BE2C (cell line): ENCODE measurements around the gene YIPF6.
"Not testable (repeated sequence)": the region's sequence is repeated elsewhere in the genome, so short reads cannot be mapped to it uniquely, and the experiment has no call there.

ENCODE experiments used
- DNase-seq: peaks from one replicate; pipeline ENCODE4 v3.0.0-alpha.2; 2020
- H3K27me3 ChIP-seq: fragments of 250-450 bp; sonication (Bioruptor Pico); 2 replicates; pipeline ENCODE4 v1.5.1; 2020; ENCODE audit warnings: mild to moderate bottlenecking
- H3K36me3 ChIP-seq: fragments of 250-450 bp; sonication (Bioruptor Pico); 2 replicates; pipeline ENCODE4 v1.5.1; 2020; ENCODE audit warnings: mild to moderate bottlenecking
- H3K4me1 ChIP-seq: fragments of 250-450 bp; sonication (Bioruptor Pico); 2 replicates; pipeline ENCODE4 v1.5.1; 2020
- H3K4me3 ChIP-seq: 2 replicates; pipeline ENCODE4 v1.5.1; 2011; ENCODE audit warnings: low read depth, low read length
- H3K9me3 ChIP-seq: fragments of 250-450 bp; sonication (Bioruptor Pico); 2 replicates; pipeline ENCODE4 v1.5.1; 2020
- TF ChIP-seq, protein P1 (sequence below): IDR thresholded peaks from 2 replicates; pipeline ENCODE4 v1.5.1; 2012; ENCODE audit warnings: mild to moderate bottlenecking, low read depth, low read length

YIPF6 gene

DNA sequence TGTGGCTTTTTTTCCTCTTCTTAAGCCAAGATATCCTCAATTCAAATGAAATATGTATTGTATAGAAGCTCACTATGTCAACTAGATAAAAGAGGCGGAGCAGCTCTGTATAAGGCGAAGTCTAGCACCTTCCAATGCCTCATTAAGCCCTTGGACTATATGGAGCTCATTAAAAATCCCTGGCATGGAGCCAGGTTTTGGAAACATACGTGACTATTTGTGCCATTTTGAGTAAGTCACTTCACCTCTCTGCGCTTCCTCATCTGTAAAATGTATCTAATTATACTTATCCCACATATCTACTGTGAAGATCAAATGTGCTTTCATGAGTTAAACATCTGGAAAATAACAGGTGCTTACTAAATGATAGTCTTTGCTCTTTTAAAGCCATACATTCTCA lies 57.2 kb downstream of the YIPF6 start:
- H3K27me3 ChIP-seq: no peaks in the 10 kb centered on the region
- no peaks in the 10 kb centered on the region for H3K4me1 ChIP-seq
- no peak overlapping the region for H3K4me3 ChIP-seq
- TF ChIP-seq, protein P1, sequence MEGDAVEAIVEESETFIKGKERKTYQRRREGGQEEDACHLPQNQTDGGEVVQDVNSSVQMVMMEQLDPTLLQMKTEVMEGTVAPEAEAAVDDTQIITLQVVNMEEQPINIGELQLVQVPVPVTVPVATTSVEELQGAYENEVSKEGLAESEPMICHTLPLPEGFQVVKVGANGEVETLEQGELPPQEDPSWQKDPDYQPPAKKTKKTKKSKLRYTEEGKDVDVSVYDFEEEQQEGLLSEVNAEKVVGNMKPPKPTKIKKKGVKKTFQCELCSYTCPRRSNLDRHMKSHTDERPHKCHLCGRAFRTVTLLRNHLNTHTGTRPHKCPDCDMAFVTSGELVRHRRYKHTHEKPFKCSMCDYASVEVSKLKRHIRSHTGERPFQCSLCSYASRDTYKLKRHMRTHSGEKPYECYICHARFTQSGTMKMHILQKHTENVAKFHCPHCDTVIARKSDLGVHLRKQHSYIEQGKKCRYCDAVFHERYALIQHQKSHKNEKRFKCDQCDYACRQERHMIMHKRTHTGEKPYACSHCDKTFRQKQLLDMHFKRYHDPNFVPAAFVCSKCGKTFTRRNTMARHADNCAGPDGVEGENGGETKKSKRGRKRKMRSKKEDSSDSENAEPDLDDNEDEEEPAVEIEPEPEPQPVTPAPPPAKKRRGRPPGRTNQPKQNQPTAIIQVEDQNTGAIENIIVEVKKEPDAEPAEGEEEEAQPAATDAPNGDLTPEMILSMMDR: no peak
- H3K36me3 ChIP-seq: no peaks in the 10 kb centered on the region
- no peaks in the 10 kb centered on the region for H3K9me3 ChIP-seq
- DNase-seq: no peak

DNA sequence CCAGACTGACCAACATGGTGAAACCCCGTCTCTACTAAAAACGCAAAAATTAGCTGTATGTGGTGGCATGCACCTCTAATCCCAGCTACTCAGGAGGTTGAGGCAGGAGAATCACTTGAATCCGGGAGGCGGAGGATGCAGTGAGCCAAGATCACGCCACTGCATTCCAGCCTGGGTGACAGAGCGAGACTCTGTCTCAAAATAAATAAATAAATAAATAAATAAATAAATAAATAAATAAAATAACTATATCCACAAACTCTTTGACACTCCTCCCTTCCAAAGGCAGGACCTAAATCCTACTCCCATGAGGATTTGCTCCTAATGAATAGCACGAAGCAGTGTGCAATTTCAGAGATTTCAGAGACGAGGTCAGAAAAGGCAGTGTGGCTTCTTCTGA lies 58.3 kb downstream of the YIPF6 start:
- not testable (repeated sequence) for H3K4me3 ChIP-seq, DNase-seq, H3K4me1 ChIP-seq, H3K9me3 ChIP-seq, H3K36me3 ChIP-seq, H3K27me3 ChIP-seq

DNA sequence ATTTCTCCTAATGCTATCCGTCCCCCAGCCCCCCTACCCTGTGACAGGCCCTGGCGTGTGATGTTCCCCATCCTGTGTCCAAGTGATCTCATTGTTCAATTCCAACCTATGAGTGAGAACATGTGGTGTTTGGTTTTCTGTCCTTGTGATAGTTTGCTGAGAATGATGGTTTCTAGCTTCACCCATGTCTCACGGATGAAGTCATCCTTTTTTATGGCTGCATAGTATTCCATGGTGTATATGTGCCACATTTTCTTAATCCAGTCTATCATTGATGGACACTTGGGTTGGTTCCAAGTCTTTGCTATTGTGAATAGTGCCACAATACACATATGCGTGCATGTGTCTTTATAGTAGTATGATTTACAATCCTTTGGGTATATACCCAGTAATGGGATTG lies 61.1 kb downstream of the YIPF6 start:
- H3K4me1 ChIP-seq, H3K9me3 ChIP-seq, H3K27me3 ChIP-seq, DNase-seq, H3K4me3 ChIP-seq, H3K36me3 ChIP-seq: not testable (repeated sequence)

DNA sequence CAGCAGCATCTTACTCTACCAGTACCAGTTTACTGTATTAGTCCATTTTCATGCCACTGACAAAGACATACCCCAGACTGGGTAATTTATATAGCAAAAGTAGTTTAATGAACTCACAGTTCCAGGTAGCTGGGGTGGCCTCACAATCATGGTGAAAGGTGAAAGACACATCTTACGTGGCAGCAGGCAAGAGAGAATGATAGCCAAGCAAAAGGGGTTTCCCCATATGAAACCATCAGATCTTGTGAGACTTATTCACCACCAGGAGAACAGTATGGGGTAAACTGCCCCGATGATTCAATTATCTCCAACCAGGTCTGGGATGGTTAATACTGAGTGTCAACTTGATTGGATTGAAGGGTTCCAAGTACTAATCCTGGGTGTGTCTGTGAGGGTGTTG lies 69.3 kb downstream of the YIPF6 start:
- Histone ChIP-seq H3K4me3 (no peak overlapping the region), H3K4me1 (no peaks in the 10 kb centered on the region), H3K27me3 (no peaks in the 10 kb centered on the region), H3K36me3 (no peaks in the 10 kb centered on the region), H3K9me3 (no peaks in the 10 kb centered on the region)
- TF ChIP-seq, protein P1: no peak
- DNase-seq: no peak

DNA sequence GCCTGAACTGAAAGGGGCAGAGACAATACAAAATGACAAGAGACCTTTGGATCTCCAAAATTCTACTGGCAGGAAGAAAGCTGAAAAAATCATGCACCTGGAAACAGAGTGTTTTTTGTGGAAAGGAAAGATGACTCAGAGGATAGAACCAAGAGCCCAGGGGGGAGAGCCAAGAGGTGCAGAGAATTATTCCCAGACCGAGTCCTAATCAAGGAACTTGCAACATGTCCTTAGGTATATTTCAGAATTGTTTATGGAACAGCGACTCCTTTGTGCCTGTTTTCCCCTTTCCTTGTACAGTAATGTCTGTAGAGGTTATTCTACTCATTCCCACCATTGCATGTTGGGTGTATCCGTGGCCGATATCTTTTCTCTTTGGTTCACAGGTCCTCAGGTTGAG lies 71.7 kb downstream of the YIPF6 start:
- H3K27me3 ChIP-seq: no peaks in the 10 kb centered on the region
- DNase-seq: no peak
- H3K4me3 ChIP-seq: no peak overlapping the region
- H3K36me3 ChIP-seq: no peaks in the 10 kb centered on the region
- TF ChIP-seq, protein P1: no peak
- H3K9me3 ChIP-seq: no peaks in the 10 kb centered on the region
- H3K4me1 ChIP-seq: no peaks in the 10 kb centered on the region

DNA sequence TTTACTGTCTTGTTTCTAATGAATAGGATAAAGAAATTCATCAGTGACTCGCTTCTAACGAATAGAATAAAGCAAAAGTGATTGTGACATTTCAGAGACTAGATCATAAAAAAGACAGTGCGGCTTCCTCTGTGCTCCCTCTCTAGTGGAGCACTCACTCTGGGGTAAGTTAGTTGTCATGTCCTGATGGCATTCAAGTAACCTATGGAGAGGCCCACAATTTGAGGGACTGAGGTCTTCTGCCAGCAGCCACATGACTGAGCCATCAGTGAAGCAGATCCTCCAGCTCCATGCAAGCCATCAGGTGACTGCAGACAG lies 72.4 kb downstream of the YIPF6 start:
- Histone ChIP-seq H3K36me3 (no peaks in the 10 kb centered on the region), H3K4me3 (no peak overlapping the region), H3K4me1 (no peaks in the 10 kb centered on the region), H3K9me3 (no peaks in the 10 kb centered on the region), H3K27me3 (no peaks in the 10 kb centered on the region)
- TF ChIP-seq, protein P1: no peak
- DNase-seq: no peak

DNA sequence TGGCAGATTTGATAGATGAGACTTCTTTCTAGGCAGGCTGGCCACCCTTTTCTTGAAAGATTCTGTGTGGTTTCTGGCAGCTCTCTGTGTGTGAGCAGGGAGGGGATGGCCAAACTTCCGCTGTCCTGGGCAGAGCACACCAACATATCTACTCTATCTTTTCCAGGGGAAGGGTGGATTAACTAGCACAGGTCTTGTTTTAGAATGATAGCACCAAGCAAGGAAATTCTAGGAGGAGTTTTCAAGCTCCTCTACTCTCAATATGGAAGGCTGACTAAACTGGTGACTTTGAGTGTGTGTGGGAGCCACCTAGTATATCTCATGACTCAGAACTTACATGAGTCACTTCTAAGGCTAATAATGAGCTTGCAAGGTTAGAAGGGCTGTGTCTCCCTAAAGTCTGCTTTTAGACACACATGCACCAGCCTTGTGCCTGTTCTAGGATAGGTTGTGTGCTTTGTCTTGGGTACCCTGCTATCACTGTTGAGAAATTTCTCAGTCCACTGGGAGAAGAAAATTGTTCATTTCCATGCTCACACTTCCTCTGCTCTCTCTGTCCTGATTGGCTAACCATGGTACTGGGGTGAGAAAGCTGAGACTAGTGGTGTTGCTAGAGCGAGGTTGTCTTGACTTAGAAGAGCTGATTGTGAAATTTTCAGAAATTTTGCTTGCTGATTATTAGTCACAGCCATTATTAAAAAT lies 72.9 kb downstream of the YIPF6 start:
- Histone ChIP-seq H3K9me3 (no peaks in the 10 kb centered on the region), H3K36me3 (no peaks in the 10 kb centered on the region), H3K4me1 (no peaks in the 10 kb centered on the region), H3K27me3 (no peaks in the 10 kb centered on the region), H3K4me3 (no peak overlapping the region)
- TF ChIP-seq, protein P1: no peak
- no peak for DNase-seq
